ENCODE results near the gene RBBP8.

RBBP8 gene

DNA sequence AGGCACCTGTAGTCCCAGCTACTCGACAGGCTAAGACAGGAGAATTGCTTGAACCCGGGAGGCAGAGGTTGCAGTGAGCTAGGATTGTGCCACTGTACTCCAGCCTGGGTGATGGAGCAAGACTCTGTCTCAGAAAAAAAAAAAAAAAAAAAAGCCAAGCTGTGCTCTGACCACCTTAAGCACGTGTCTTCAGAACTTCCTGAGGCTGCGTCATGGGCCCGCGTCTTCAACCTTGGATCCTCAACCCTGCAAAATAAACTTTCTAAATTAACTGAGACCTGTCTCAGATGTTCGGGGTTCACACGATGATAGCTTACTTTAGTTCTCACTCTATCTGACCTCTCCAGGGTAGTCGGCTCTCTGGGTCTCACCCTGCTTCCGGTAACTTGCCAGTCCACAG, 136.4 kb downstream of the RBBP8 start:
- no peaks in the 10 kb centered on the region for H3K9me3 ChIP-seq (ENCODE audit: insufficient read depth, low read length)
- H3K36me3 ChIP-seq (ENCODE audit: low read length), result no peaks in the 10 kb centered on the region
- no peak overlapping the region for H3K4me3 ChIP-seq (ENCODE audit: insufficient read depth, low read length, poor library complexity, severe bottlenecking)
- no peak overlapping the region for H2AFZ ChIP-seq (ENCODE audit: low read depth, low read length, severe bottlenecking)
- no peak overlapping the region for H3K4me2 ChIP-seq (ENCODE audit: low read depth, low read length, poor library complexity, severe bottlenecking)
- no peaks in the 10 kb centered on the region for H3F3A ChIP-seq (ENCODE audit: insufficient read depth)
- TF ChIP-seq EZH2phosphoT487 (conservative IDR thresholded peaks at IDR 0.05; ENCODE audit: low read length), result no peak
- TF ChIP-seq CTCF (IDR thresholded peaks at IDR 0.05; ENCODE audit: insufficient read depth, low read length, poor library complexity, severe bottlenecking), result no peak
- H3K27ac ChIP-seq (ENCODE audit: low read depth, low read length), result no peak overlapping the region
- H3K79me2 ChIP-seq (ENCODE audit: insufficient read depth, low read length), result no peaks in the 10 kb centered on the region
- no peaks in the 10 kb centered on the region for H3K9me2 ChIP-seq (replicated peaks; ENCODE audit: insufficient read depth, low read length)
- no peaks in the 10 kb centered on the region for H3K27me3 ChIP-seq (ENCODE audit: low read length)
- H3K9ac ChIP-seq (ENCODE audit: low read length), result no peak overlapping the region
- H4K20me1 ChIP-seq (ENCODE audit: low read depth, low read length), result no peaks in the 10 kb centered on the region

DNA sequence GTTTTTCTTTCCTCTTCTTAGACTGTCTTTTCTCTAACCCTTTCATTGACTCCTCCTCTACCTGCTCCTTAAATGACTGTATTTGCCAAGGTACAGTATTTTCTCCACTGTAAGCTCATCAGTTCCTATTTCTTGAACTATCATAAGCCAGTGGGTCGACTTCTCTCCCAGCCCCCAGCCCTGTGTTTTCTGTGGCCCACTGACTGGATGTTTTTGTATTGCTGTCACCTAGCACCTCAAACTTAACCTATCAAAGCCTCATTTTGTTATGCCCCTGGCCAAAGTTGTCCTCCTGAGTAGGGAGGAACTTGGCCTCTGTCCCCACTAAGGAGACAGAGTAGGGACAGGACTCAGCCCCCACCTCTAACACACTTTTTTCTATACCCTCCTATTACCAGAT, 136.8 kb downstream of the RBBP8 start:
- H3K9me2 ChIP-seq (replicated peaks; ENCODE audit: insufficient read depth, low read length), result no peaks in the 10 kb centered on the region
- no peaks in the 10 kb centered on the region for H4K20me1 ChIP-seq (ENCODE audit: low read depth, low read length)
- no peak overlapping the region for H3K4me3 ChIP-seq (ENCODE audit: insufficient read depth, low read length, poor library complexity, severe bottlenecking)
- no peaks in the 10 kb centered on the region for H3K9me3 ChIP-seq (ENCODE audit: insufficient read depth, low read length)
- no peak overlapping the region for H2AFZ ChIP-seq (ENCODE audit: low read depth, low read length, severe bottlenecking)
- H3K79me2 ChIP-seq (ENCODE audit: insufficient read depth, low read length), result no peaks in the 10 kb centered on the region
- TF ChIP-seq CTCF (IDR thresholded peaks at IDR 0.05; ENCODE audit: insufficient read depth, low read length, poor library complexity, severe bottlenecking), result no peak
- no peak for TF ChIP-seq EZH2phosphoT487 (conservative IDR thresholded peaks at IDR 0.05; ENCODE audit: low read length)
- no peak overlapping the region for H3K4me2 ChIP-seq (ENCODE audit: low read depth, low read length, poor library complexity, severe bottlenecking)
- no peaks in the 10 kb centered on the region for H3K36me3 ChIP-seq (ENCODE audit: low read length)
- H3F3A ChIP-seq (ENCODE audit: insufficient read depth), result no peaks in the 10 kb centered on the region
- H3K27ac ChIP-seq (ENCODE audit: low read depth, low read length), result no peak overlapping the region
- no peak overlapping the region for H3K9ac ChIP-seq (ENCODE audit: low read length)
- no peaks in the 10 kb centered on the region for H3K27me3 ChIP-seq (ENCODE audit: low read length)

GRCh38 chr18:23071285-23071684, 138.2 kb downstream of the RBBP8 start:
- Histone ChIP-seq H3K27ac (ENCODE audit: low read depth, low read length) (peak overlapping the region; percentile 17), H3K4me3 (ENCODE audit: insufficient read depth, low read length, poor library complexity, severe bottlenecking) (peak overlapping the region; percentile 5)
- TF ChIP-seq CTCF (IDR thresholded peaks at IDR 0.05; ENCODE audit: insufficient read depth, low read length, poor library complexity, severe bottlenecking) (no peak), EZH2phosphoT487 (conservative IDR thresholded peaks at IDR 0.05; ENCODE audit: low read length) (no peak)

More at GRCh38 chr18:23071285-23071684, 138.2 kb downstream of the RBBP8 start:
- peak overlapping the region; percentile 38 for H3K4me2 ChIP-seq (ENCODE audit: low read depth, low read length, poor library complexity, severe bottlenecking)
- H3K9me3 ChIP-seq (ENCODE audit: insufficient read depth, low read length), result no peaks in the 10 kb centered on the region
- no peaks in the 10 kb centered on the region for H3K27me3 ChIP-seq (ENCODE audit: low read length)
- no peaks in the 10 kb centered on the region for H4K20me1 ChIP-seq (ENCODE audit: low read depth, low read length)
- no peaks in the 10 kb centered on the region for H3K79me2 ChIP-seq (ENCODE audit: insufficient read depth, low read length)
- no peaks in the 10 kb centered on the region for H3K36me3 ChIP-seq (ENCODE audit: low read length)
- H3F3A ChIP-seq (ENCODE audit: insufficient read depth), result no peaks in the 10 kb centered on the region
- H3K9ac ChIP-seq (ENCODE audit: low read length), result peak overlapping the region; percentile 1; the same call in 1 of the 2 replicates
- H3K9me2 ChIP-seq (replicated peaks; ENCODE audit: insufficient read depth, low read length), result no peaks in the 10 kb centered on the region
- peak overlapping the region; percentile 86 for H2AFZ ChIP-seq (ENCODE audit: low read depth, low read length, severe bottlenecking)
